ENCODE data around the gene IL1RN.

IL1RN gene

GRCh38 chr2:113173542-113174375, 46.4 kb downstream of the IL1RN start, which contains the start of gene PSD4:
PSD4 (plus strand) TSS chr2:113173971; CDS start chr2:113182457, 8,486 bp downstream.
- peak; percentile 71 to 87 (median 84) for DNase-seq (ENCODE audit: low read depth in 3 of 3)

GRCh38 chr2:113174376-113174750, 47.0 kb downstream of the IL1RN start:
- no peak for DNase-seq (ENCODE audit: low read depth in 3 of 3)

GRCh38 chr2:113175042-113175628, 47.7 kb downstream of the IL1RN start:
- peak in 2 of 3 donors; percentile 52 to 56 for DNase-seq (ENCODE audit: low read depth in 3 of 3)

GRCh38 chr2:113175736-113176695, 48.6 kb downstream of the IL1RN start:
- DNase-seq (ENCODE audit: low read depth in 3 of 3), result no peak

GRCh38 chr2:113176696-113177355, 49.4 kb downstream of the IL1RN start:
- no peak for DNase-seq (ENCODE audit: low read depth in 3 of 3)

GRCh38 chr2:113178069-113178746, 50.8 kb downstream of the IL1RN start:
- DNase-seq (ENCODE audit: low read depth in 3 of 3), result no peak

- DNase-seq (ENCODE audit: low read depth in 3 of 3), result no peak
Measured at GRCh38 chr2:113178891-113179290, 51.5 kb downstream of the IL1RN start.

GRCh38 chr2:113179446-113180045, 52.1 kb downstream of the IL1RN start:
- DNase-seq (ENCODE audit: low read depth in 3 of 3), result no peak

- no peak for DNase-seq (ENCODE audit: low read depth in 3 of 3)
Measured at GRCh38 chr2:113180131-113180946, 52.9 kb downstream of the IL1RN start.

GRCh38 chr2:113181258-113182051, 54.1 kb downstream of the IL1RN start:
- DNase-seq (ENCODE audit: low read depth in 3 of 3), result no peak

GRCh38 chr2:113182471-113183260, 55.3 kb downstream of the IL1RN start:
- DNase-seq (ENCODE audit: low read depth in 3 of 3), result no peak

GRCh38 chr2:113183264-113183663, 55.9 kb downstream of the IL1RN start:
- no peak for DNase-seq (ENCODE audit: low read depth in 3 of 3)

Measured in stimulated activated CD4-positive, alpha-beta T cell treated with anti-CD3 and anti-CD28 coated beads, TNF-alpha, amount 100 ng/mL, for 48 hours (primary cell).